Embryonic facial prominence (tissue), 1 donor: ENCODE results near the gene CCM2.
A peak's percentile ranks its signal among the peaks of the same experiment; 100 is the strongest.
"Not testable (repeated sequence)": the region's sequence is repeated elsewhere in the genome, so short reads cannot be mapped to it uniquely, and the experiment has no call there.

Experiments used
- DNase-seq: peaks from one replicate; pipeline ENCODE4 v3.0.0-alpha.2; 2016; ENCODE audit errors: extremely low spot score

Gene CCM2

GRCh38 chr7:44999245-45000092 lies 532 bp upstream of the CCM2 start:
- DNase-seq = peak; percentile 96

DNA sequence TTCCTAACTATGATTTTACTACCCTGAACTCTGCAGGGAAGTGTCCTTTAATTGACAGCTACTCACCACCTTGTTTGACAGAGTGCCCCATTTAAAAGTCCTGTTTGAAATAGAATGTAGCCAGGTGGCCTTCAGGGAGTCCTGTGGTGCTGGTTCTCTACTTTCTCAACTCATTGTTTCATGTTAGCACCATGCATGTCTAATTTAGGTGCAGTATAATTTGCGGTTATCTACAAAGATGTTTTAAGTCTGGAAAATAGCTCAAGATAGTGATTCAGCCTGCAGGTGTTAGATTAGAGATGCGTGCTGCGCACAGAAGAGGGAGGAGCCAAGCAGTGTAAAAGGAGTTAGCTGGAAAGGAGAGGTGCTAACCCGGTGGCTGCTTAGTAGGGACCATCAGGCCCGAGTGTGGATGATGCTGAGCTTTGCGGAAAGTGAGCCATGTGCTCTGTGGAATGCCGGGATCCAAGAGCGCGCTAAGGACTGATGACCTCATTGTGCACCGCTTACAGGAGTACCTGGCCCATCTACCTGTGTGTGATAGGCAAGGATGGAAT lies 1.2 kb downstream of the CCM2 start:
- DNase-seq = no peak

DNA sequence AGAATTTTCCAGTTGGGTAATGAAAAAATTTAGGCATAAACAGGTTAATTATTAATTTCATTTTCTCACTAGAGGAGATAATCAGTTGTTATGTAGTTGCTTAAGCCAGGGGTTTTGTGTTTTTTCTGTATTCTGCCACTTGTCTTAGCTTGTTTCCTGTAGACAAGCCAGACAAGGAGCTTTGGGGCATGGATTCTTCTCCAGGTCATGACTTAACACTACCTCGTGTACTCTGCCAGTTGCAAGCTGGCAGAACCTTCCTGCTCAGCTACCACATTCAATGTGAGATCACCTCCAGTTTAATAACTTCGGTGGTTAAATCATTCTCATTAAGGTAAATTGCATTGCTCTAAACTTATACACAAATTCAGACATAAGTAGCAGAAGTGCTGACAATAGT lies 1.8 kb downstream of the CCM2 start:
- DNase-seq = no peak

- no peak for DNase-seq
These were observed 3.8 kb downstream of the CCM2 start for GRCh38 chr7:45003789-45004188.

DNA sequence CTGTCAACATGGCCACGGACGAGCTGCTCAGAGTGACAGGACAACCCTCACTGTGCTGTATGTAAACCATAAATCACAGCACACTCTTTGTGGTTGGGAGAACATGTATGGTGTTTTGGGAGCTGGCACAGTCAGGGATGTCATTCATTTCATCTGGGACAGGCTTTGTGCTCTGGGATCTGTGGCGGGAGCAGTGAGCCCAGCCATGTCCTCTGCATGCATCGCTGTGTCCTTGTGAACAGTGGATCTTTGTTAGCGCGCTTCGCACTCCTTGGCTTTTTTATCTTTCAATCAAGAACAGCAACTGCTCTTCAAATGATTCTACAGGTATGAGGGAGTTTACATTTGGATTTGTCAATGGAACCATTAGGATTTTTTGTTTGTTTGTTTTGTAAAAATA lies 7.1 kb downstream of the CCM2 start:
- no peak for DNase-seq

GRCh38 chr7:45007571-45008328 lies 7.7 kb downstream of the CCM2 start:
- DNase-seq = no peak

GRCh38 chr7:45013465-45013967 lies 13.5 kb downstream of the CCM2 start:
- DNase-seq = no peak

DNA sequence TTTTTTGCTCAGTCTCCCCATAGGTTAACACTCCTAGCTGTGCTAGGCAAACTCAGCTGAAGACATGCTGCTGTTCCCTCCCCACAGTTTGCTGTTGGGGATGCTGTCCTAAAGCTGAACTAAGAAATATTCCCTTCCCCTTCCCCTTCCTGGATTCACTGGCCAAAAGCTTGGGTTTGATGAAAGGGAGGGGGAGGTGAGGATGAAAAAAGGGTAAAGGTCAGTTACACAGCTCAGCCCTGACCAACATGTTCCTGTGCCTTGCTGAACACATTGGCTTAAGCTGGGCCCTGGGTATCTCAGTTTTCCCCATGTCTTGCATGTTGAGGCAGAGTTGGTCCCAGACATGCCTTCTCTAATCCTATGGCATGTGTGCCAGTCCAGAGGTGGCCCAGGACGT lies 15.3 kb downstream of the CCM2 start:
- DNase-seq = no peak

- DNase-seq = no peak
These were observed 17.3 kb downstream of the CCM2 start for GRCh38 chr7:45017253-45017652.

GRCh38 chr7:45020915-45021314 lies 20.9 kb downstream of the CCM2 start:
- DNase-seq = no peak

DNA sequence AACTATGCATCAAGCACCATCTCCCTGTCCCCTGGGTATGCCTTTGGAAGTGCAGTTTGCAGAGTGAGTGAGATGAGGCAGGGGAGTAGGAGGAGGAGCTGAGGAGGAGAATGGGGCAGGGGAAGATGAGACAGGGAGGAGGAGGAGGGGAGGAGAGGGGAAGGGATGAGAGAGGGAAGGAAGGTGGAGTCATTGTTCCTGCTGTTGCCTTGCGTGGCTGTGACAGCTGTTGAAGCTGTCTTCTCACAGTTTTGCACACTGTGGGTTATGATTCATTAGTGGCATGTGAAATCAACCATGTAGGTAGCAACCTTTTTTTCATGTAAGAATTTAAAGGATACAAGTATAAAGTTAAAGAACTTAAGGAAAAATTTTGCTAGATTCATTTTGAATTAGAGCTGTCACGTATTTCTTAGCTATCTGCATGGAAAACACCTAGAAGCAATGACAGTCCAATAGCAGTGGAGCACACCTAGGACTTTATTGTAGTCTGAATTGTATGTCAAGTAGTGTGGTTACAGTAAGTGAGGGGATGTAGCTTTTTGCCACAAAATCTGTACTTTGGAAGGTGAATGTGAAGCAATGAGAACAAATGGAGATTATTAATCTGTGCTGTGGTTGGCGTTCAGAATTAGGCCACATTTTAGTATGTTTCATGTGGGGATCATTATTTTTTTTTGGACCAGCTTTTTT lies 21.7 kb downstream of the CCM2 start:
- DNase-seq = no peak

DNA sequence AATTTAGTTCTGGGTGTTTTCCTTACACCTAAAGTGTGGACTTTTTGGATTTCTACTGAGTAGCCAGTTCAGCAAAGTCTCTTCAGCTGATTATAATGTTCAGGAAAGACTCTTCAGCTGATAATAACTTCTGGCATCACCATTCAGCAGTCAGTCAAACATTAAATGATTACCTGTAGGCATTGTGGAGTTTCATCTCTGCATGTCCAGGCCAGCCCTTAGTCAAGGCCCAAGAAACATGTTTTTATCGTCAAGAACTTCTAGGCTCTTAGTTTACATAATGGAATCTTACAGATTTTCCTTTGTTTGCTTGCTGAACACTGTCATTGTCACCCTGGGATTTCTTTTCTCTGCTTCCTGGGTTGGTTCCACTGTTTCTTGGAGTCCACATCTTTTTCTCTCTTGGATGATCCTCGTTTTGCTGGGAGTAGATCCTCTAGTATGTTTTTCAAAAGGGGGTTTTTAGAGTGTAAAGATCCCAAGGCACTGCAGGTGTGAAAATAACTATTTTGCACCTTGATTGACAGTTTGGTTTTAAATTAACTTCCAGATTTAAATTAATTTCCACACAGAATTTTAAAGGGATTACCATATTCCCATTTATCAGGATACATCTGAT lies 24.2 kb downstream of the CCM2 start:
- no peak for DNase-seq

DNA sequence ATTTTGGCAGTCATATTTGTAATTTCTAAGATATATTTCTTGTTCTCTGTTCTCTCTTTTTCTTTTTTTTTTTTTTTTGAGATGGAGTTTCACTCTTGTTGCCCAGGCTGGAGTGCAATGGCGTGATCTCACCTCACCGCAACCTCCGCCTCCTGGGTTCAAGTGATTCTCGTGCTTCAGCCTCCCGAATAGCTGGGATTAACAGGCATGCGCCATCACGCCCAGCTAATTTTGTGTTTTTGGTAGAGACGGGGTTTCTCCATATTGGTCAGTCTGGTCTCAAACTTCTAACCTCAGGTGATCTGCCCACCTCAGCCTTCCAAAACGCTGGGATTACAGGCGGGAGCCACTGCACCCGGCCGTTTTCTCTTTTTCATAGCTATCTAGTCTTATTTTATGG lies 25.5 kb downstream of the CCM2 start:
- DNase-seq = not testable (repeated sequence)

GRCh38 chr7:45026013-45026412 lies 26.0 kb downstream of the CCM2 start:
- no peak for DNase-seq

DNA sequence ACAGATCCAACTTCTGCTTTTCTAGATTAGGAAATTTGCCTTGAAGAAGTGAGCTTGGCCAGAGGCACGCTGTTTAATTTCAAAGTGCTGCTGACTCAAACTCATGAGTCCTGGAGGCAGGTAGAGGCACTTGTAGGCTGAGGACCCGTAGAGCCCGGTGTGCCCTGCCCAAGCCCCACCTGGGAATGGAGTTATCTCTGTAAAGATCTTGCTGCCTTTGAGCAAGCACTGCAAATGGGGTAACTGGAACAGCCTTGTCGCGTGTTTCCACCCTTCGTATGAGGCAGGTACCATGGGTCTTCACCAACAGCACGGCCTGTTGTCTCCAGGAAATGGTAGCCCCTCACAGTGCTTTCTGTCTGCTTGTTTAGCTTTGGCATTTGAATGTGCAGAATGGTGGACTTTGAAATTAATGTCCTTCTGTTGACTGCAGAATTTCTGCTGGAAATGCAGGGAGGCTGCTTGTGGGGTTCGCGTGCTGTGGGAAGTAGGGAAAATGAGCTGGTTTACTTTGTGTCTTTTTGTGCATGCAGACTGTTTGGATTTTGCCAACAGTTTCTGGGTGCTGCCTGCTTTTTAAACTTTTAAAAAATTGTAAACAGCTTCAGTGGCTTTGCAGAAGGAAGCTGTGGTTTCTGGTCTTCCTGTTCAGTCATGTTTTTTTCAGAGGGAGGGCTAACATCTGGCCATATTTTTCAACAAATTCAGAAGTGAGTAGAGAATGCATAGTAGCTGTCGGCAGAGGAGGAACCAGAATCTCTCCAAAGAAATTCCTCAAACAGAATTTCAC lies 27.2 kb downstream of the CCM2 start:
- no peak for DNase-seq

GRCh38 chr7:45027774-45028114 lies 27.7 kb downstream of the CCM2 start:
- DNase-seq = no peak

DNA sequence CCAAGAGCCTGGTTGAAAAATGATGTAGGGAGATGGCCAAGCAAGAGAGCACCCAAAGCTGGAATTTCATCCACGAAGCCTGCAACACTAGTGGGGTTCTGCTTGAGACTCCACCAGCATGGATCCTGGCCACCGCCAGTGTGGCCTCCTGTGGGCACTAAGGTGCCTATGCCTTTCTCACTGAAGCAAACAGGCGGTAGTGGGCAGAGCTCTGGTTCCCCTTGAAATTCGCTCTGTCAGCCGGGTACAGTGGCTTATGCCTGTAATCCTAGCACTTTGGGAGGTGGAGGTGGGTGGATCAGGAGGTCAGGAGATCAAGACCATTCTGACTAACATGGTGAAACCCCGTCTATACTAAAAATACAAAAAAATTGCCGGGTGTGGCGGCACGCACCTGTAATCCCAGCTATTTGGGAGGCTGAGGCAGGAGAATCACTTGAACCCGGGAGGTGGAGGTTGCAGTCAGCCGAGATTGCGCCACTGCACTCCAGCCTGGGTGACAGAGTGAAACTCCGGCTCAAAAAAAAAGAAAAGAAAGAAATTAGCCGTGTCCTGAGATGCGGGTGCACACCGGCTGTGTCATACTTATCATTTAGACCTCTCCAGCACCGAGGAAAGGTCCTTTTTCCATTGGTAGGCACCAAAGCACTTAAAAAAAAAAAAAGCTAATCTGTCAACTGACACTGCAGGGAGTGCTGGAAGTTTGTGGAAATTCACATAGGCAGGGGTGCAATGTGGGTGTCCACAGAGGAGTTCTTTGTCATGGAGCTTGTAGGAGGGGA lies 28.3 kb downstream of the CCM2 start:
- no peak for DNase-seq

DNA sequence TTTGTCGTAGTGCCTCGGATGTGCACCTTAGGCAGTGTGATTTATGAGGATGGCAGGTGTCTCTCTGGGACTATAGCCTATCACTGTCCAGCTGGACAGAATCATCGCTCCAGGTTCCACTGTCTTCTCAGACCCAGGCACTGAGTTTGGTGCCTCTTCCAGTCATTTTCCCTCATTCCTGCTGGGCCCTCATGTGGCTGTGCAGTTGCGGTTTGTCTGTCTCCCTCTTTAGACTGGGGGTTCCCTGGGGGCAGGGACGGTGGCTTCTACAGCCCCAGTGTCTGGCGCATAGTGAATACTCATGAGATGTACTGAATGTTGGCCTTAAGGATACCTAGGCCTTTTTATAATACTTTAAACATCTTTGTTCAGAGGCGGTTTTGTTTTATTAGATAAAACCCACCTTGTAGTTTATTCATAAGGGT lies 28.9 kb downstream of the CCM2 start:
- no peak for DNase-seq

- DNase-seq = no peak
These were observed 31.8 kb downstream of the CCM2 start for GRCh38 chr7:45031829-45032228.

GRCh38 chr7:45032421-45032820 lies 32.4 kb downstream of the CCM2 start:
- no peak for DNase-seq
